Endothelial cell of umbilical vein (primary cell): ENCODE results near the gene CNTN5. TPM values are rescaled to one million over a fixed set of nuclear protein-coding genes. Genes with fewer than 3 reads are reported as not detected.

ENCODE experiments used
- BruUV-seq: library from RNA; stranded (reverse); fragments of 400-500 nt; replicated peaks from 2 replicates; lab custom pipeline; 2021; lab: Mats Ljungman, UMichigan
- CTCF ChIA-PET: fragments of 300-600, 350-600 bp; sonication (Branson Sonifier 250); formaldehyde crosslinking; loops from one replicate; lab custom pipeline; 2021; ENCODE audit warnings: antibody characterized with exemption, inconsistent platforms; lab: Charles Lee
- POLR2A ChIA-PET: fragments of 300-600, 350-600 bp; sonication (Branson Sonifier 250); formaldehyde crosslinking; loops from one replicate; lab custom pipeline; 2021; ENCODE audit warnings: antibody characterized with exemption, inconsistent platforms; lab: Charles Lee
- DNase-seq: peaks from one replicate; pipeline ENCODE4 v3.0.0-alpha.2; 2011; ENCODE audit warnings: low read depth, low spot score
- FAIRE-seq: peaks from 2 replicates; lab custom pipeline; 2011; peaks lifted over from hg19 to GRCh38; lab: Jason Lieb, UNC
- H2AFZ ChIP-seq: 2 replicates; pipeline ENCODE4 v1.6.0; 2012; ENCODE audit warnings: low read depth, low read length, control low read depth, inconsistent platforms
- H3K27ac ChIP-seq: 2 replicates; pipeline ENCODE4 v1.5.1; 2011; ENCODE audit warnings: low read depth, mild to moderate bottlenecking, control low read depth, low read length, moderate library complexity; ENCODE audit not compliant: insufficient read depth
- H3K27me3 ChIP-seq, 2 experiments: 2 replicates each; pipeline versions ENCODE4 v1.6.0 to v1.6.1; 2011; ENCODE audit warnings: low read length in 2 of 2, mixed read lengths in 1 of 2; ENCODE audit not compliant: control insufficient read depth in 2 of 2, insufficient read depth in 2 of 2
- H3K36me3 ChIP-seq, 2 experiments: 2 replicates in 1 of 2; 3 replicates in 1 of 2; pipeline ENCODE4 v1.5.1; 2011; ENCODE audit warnings: low read length in 2 of 2, mild to moderate bottlenecking in 1 of 2, moderate library complexity in 1 of 2; ENCODE audit not compliant: control insufficient read depth in 2 of 2, insufficient read depth in 2 of 2; ENCODE audit errors: extremely low read depth in 1 of 2
- H3K4me1 ChIP-seq: 3 replicates; pipeline ENCODE4 v1.5.1; 2011; ENCODE audit warnings: mild to moderate bottlenecking, low read length; ENCODE audit not compliant: control insufficient read depth, insufficient read depth; ENCODE audit errors: extremely low read depth
- H3K4me2 ChIP-seq: 2 replicates; pipeline ENCODE4 v1.6.1; 2011; ENCODE audit warnings: low read length, control low read depth, mixed read lengths; ENCODE audit not compliant: insufficient read depth
- H3K4me3 ChIP-seq, 3 experiments: fragments of 200-600 bp in 1 of 3; sonication (generic), shearing (Covaris generic) in 1 of 3; replicated peaks in 1 of 3; 2 replicates each; pipeline ENCODE4 v1.5.1; 2011 to 2016; ENCODE audit warnings: control low read depth in 3 of 3, low read length in 3 of 3, mild to moderate bottlenecking in 2 of 3, inconsistent platforms in 1 of 3, low read depth in 1 of 3, moderate library complexity in 1 of 3; ENCODE audit not compliant: insufficient read depth in 1 of 3
- H3K79me2 ChIP-seq: 2 replicates; pipeline ENCODE4 v1.6.0; 2012; ENCODE audit warnings: low read length, inconsistent platforms; ENCODE audit not compliant: control insufficient read depth, insufficient read depth
- H3K9ac ChIP-seq: replicated peaks from 2 replicates; pipeline ENCODE3; 2011; ENCODE audit warnings: low read length, control low read depth; ENCODE audit not compliant: insufficient read depth; ENCODE audit errors: extremely low read depth
- H3K9me1 ChIP-seq: replicated peaks from 3 replicates; pipeline ENCODE4 v1.6.0; 2011; ENCODE audit warnings: mild to moderate bottlenecking, low read length; ENCODE audit not compliant: control insufficient read depth, insufficient read depth; ENCODE audit errors: extremely low read depth
- H3K9me3 ChIP-seq: replicated peaks from 2 replicates; pipeline ENCODE4 v1.5.1; 2012; ENCODE audit warnings: low read length, inconsistent platforms; ENCODE audit not compliant: control insufficient read depth, insufficient read depth
- H4K20me1 ChIP-seq: replicated peaks from 2 replicates; pipeline ENCODE3; 2011; ENCODE audit warnings: mild to moderate bottlenecking, low read length; ENCODE audit not compliant: control insufficient read depth, insufficient read depth; ENCODE audit errors: extremely low read depth
- EZH2 ChIP-seq: IDR thresholded peaks from 2 replicates; pipeline ENCODE4 v1.6.1; 2012; ENCODE audit warnings: borderline replicate concordance, low read depth, mild to moderate bottlenecking, moderate library complexity, low read length, inconsistent platforms; ENCODE audit not compliant: severe bottlenecking
- FOS ChIP-seq: IDR thresholded peaks from 2 replicates; pipeline ENCODE4 v1.6.1; 2011; ENCODE audit warnings: mild to moderate bottlenecking, low read length, moderate library complexity, borderline replicate concordance; ENCODE audit not compliant: insufficient read depth
- GATA2 ChIP-seq: IDR thresholded peaks from 2 replicates; pipeline ENCODE4 v1.7.0; 2011; ENCODE audit warnings: low read depth, mild to moderate bottlenecking, moderate library complexity, mixed read lengths, low read length; ENCODE audit not compliant: insufficient read length, insufficient read depth
- JUN ChIP-seq: IDR thresholded peaks from 2 replicates; pipeline ENCODE4 v1.6.1; 2011; ENCODE audit warnings: borderline replicate concordance, low read depth; ENCODE audit not compliant: insufficient read length, insufficient read depth
- MYC ChIP-seq: IDR thresholded peaks from one replicate; pipeline ENCODE4 v1.6.1; 2011; ENCODE audit warnings: mild to moderate bottlenecking, low read depth, low read length
- POLR2A ChIP-seq: IDR thresholded peaks from 2 replicates; pipeline ENCODE4 v1.6.1; 2012; ENCODE audit warnings: low read depth, mild to moderate bottlenecking, control low read depth, low read length
- POLR2AphosphoS5 ChIP-seq: IDR thresholded peaks from 2 replicates; pipeline ENCODE4 v1.6.1; 2012; ENCODE audit warnings: low read depth, mild to moderate bottlenecking, control low read depth, low read length, moderate library complexity; ENCODE audit not compliant: insufficient read depth
- dilution Hi-C: fragments of 300-500 bp; cut with MboI; formaldehyde crosslinking; loops from one replicate; pipeline ENCODE4 v1.15.0; 2019; ENCODE audit warnings: low sequenced_read_pairs; ENCODE audit not compliant: extremely low pct_ligation_motif_present
- intact Hi-C: fragments of 100-400 bp; cut with micrococcal nuclease; formaldehyde crosslinking; loops from one replicate; pipeline ENCODE4 v1.10.0; 2022
- polyA plus RNA-seq, 4 experiments: library from polyadenylated mRNA; depleted of rRNA in 3 of 4; stranded (reverse) in 3 of 4; unstranded in 1 of 4; fragments of >200 nt; gene quantifications; 2 replicates each; pipeline versions ENCODE4 v1.2.1 to v1.2.3, GENCODE V29; 2011 to 2012; ENCODE audit warnings: missing spikeins in 1 of 4
- total RNA-seq: library from RNA; stranded (reverse); gene quantifications from 2 replicates; pipeline ENCODE4 v1.2.3, GENCODE V29; 2021
- TF ChIP-seq, protein P1 (sequence below): IDR thresholded peaks from 2 replicates; pipeline ENCODE4 v1.6.1; 2011; ENCODE audit not compliant: insufficient read depth, insufficient read length
- TF ChIP-seq, protein P2 (sequence below), 2 donors: IDR thresholded peaks; 1 replicate in 1 of 2; 2 replicates in 1 of 2; pipeline ENCODE4 v1.5.1; 2011; ENCODE audit warnings: low read length in 2 of 2, mild to moderate bottlenecking in 2 of 2, moderate library complexity in 2 of 2, control low read depth in 1 of 2, inconsistent platforms in 1 of 2, low read depth in 1 of 2; ENCODE audit not compliant: insufficient read depth in 1 of 2; ENCODE audit errors: extremely low read depth in 1 of 2

Gene CNTN5
- total and polyA plus RNA-seq, 2 donors (not counting 3 experiments of a cell fraction or from before 2014, with no cell fraction given): not detected

DNA sequence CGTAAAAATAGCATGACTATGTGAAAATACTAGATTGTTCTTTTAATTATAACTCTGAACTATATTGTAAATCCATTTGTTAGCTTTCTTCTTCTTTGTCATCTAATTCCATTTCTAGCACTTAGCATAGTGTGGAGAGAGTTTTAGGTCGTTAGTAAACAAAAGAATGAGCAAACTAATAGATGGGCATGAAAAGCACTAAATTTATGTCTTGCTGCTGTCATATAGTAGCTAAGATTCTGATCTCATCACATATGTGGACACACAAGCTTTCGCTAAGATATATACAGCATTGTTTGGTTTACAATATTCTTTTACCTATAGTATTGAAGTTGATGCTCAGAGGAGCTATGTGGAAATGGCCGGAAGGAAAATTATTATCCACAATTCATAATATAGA, 370.5 kb downstream of the CNTN5 start:
- H3K9me3 ChIP-seq: no peaks in the 10 kb centered on the region
- DNase-seq (no peak), FAIRE-seq (no peak)
- TF ChIP-seq, protein P1, sequence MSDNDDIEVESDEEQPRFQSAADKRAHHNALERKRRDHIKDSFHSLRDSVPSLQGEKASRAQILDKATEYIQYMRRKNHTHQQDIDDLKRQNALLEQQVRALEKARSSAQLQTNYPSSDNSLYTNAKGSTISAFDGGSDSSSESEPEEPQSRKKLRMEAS: no peak
- no peak for TF ChIP-seq JUN
- TF ChIP-seq MYC: no peak
- TF ChIP-seq FOS: no peak
- TF ChIP-seq, protein P2, sequence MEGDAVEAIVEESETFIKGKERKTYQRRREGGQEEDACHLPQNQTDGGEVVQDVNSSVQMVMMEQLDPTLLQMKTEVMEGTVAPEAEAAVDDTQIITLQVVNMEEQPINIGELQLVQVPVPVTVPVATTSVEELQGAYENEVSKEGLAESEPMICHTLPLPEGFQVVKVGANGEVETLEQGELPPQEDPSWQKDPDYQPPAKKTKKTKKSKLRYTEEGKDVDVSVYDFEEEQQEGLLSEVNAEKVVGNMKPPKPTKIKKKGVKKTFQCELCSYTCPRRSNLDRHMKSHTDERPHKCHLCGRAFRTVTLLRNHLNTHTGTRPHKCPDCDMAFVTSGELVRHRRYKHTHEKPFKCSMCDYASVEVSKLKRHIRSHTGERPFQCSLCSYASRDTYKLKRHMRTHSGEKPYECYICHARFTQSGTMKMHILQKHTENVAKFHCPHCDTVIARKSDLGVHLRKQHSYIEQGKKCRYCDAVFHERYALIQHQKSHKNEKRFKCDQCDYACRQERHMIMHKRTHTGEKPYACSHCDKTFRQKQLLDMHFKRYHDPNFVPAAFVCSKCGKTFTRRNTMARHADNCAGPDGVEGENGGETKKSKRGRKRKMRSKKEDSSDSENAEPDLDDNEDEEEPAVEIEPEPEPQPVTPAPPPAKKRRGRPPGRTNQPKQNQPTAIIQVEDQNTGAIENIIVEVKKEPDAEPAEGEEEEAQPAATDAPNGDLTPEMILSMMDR (IDR thresholded peaks at IDR 0.05; ENCODE audit: extremely low read depth in 1 of 2, insufficient read depth in 1 of 2, low read depth in 1 of 2, low read length in 2 of 2): no peak
- TF ChIP-seq POLR2A: no peak
- TF ChIP-seq POLR2AphosphoS5: no peak
- TF ChIP-seq GATA2: no peak
- no peak for TF ChIP-seq EZH2
- intact Hi-C loops: no loop called here
- no peaks in the 10 kb centered on the region for H4K20me1 ChIP-seq
- H2AFZ ChIP-seq: no peak overlapping the region
- no peaks in the 10 kb centered on the region for H3K9me1 ChIP-seq
- no peak overlapping the region for H3K4me3 ChIP-seq
- BruUV-seq: no TSS peak
- CTCF ChIA-PET: no interaction called here
- POLR2A ChIA-PET: no interaction called here
- H3K79me2 ChIP-seq: no peaks in the 10 kb centered on the region
- H3K9ac ChIP-seq: no peak overlapping the region
- H3K27ac ChIP-seq: no peak overlapping the region
- H3K4me2 ChIP-seq: no peak overlapping the region
- H3K36me3 ChIP-seq: no peaks in the 10 kb centered on the region
- H3K4me1 ChIP-seq: no peaks in the 10 kb centered on the region
- dilution Hi-C loops: no loop called here
- H3K27me3 ChIP-seq: no peaks in the 10 kb centered on the region
